Keratinocyte (primary cell): Measurements from ENCODE around the gene HSPG2. TPM values are rescaled to one million over a fixed set of nuclear protein-coding genes. Genes with fewer than 3 reads are reported as not detected.

Experiments used
- DNase-seq: peaks from one replicate; pipeline ENCODE4 v3.0.0-alpha.2; 2011; ENCODE audit warnings: low read depth, missing footprints, low spot score
- FAIRE-seq: peaks from 2 replicates; lab custom pipeline; 2011; peaks lifted over from hg19 to GRCh38; lab: Jason Lieb, UNC
- H2AFZ ChIP-seq: 2 replicates; pipeline ENCODE4 v1.6.0; 2012; ENCODE audit warnings: low read length, control low read depth, inconsistent platforms; ENCODE audit not compliant: control insufficient read depth
- H3K27ac ChIP-seq: 2 replicates; pipeline ENCODE4 v1.5.1; 2011; ENCODE audit warnings: low read length; ENCODE audit not compliant: control insufficient read depth, insufficient read depth
- H3K27me3 ChIP-seq: 3 replicates; pipeline ENCODE4 v1.6.0; 2011; ENCODE audit warnings: low read length; ENCODE audit not compliant: control insufficient read depth, insufficient read depth; ENCODE audit errors: extremely low read depth
- H3K36me3 ChIP-seq, 2 experiments: 2 replicates in 1 of 2; 3 replicates in 1 of 2; pipeline ENCODE4 v1.5.1; 2011; ENCODE audit warnings: low read length in 2 of 2, mild to moderate bottlenecking in 1 of 2; ENCODE audit not compliant: control insufficient read depth in 2 of 2, insufficient read depth in 2 of 2; ENCODE audit errors: extremely low read depth in 1 of 2
- H3K4me1 ChIP-seq: 3 replicates; pipeline ENCODE4 v1.5.1; 2011; ENCODE audit warnings: low read length; ENCODE audit not compliant: control insufficient read depth, insufficient read depth; ENCODE audit errors: extremely low read depth
- H3K4me2 ChIP-seq: 3 replicates; pipeline ENCODE4 v1.6.0; 2011; ENCODE audit warnings: low read depth, low read length; ENCODE audit not compliant: control insufficient read depth, insufficient read depth; ENCODE audit errors: extremely low read depth
- H3K4me3 ChIP-seq, 3 experiments: fragments of 200-600 bp in 1 of 3; sonication (generic) in 1 of 3; 2 replicates in 2 of 3; 3 replicates in 1 of 3; pipeline ENCODE4 v1.5.1; 2011 to 2016; ENCODE audit warnings: low read length in 3 of 3, mild to moderate bottlenecking in 3 of 3, control low read depth in 2 of 3, inconsistent platforms in 1 of 3, low read depth in 1 of 3, mixed read lengths in 1 of 3, mixed run types in 1 of 3, moderate library complexity in 1 of 3; ENCODE audit not compliant: control insufficient read depth in 2 of 3, insufficient read depth in 2 of 3; ENCODE audit errors: extremely low read depth in 1 of 3
- H3K79me2 ChIP-seq: 2 replicates; pipeline ENCODE4 v1.6.0; 2012; ENCODE audit warnings: low read length; ENCODE audit not compliant: control insufficient read depth, insufficient read depth
- H3K9ac ChIP-seq: 3 replicates; pipeline ENCODE4 v1.6.0; 2011; ENCODE audit warnings: low read length; ENCODE audit not compliant: control insufficient read depth, insufficient read depth; ENCODE audit errors: extremely low read depth
- H3K9me1 ChIP-seq: 3 replicates; pipeline ENCODE4 v1.6.0; 2011; ENCODE audit warnings: low read length; ENCODE audit not compliant: control insufficient read depth, insufficient read depth; ENCODE audit errors: extremely low read depth
- H3K9me3 ChIP-seq: 2 replicates; pipeline ENCODE4 v1.5.1; 2012; ENCODE audit warnings: low read depth, low read length; ENCODE audit not compliant: control insufficient read depth
- H4K20me1 ChIP-seq: 3 replicates; pipeline ENCODE4 v1.6.0; 2011; ENCODE audit warnings: low read length; ENCODE audit not compliant: control insufficient read depth, insufficient read depth; ENCODE audit errors: extremely low read depth
- EZH2 ChIP-seq: IDR thresholded peaks from one replicate; pipeline ENCODE4 v1.6.1; 2012; ENCODE audit warnings: inconsistent platforms, mild to moderate bottlenecking, low read length, moderate library complexity
- dilution Hi-C: fragments of 300-500 bp; cut with MboI; formaldehyde crosslinking; loops from one replicate; pipeline ENCODE4 v1.7.0; 2020; ENCODE audit warnings: low sequenced_read_pairs; ENCODE audit not compliant: extremely low pct_ligation_motif_present
- polyA plus RNA-seq, 5 experiments: library from polyadenylated mRNA; depleted of rRNA in 3 of 5; stranded (reverse) in 3 of 5; stranded (forward) in 1 of 5; unstranded in 1 of 5; fragments of >200 nt; gene quantifications; 1 replicate in 1 of 5; 2 replicates in 3 of 5; 3 replicates in 1 of 5; pipeline versions ENCODE4 v1.2.1 to v1.2.3, GENCODE V29; 2011 to 2012; ENCODE audit warnings: missing spikeins in 2 of 5, low read depth in 1 of 5, low replicate concordance in 1 of 5
- TF ChIP-seq, protein P1 (sequence below), 3 experiments: IDR thresholded peaks in 1 of 3; conservative IDR thresholded peaks in 1 of 3; optimal IDR thresholded peaks in 1 of 3; 2 replicates in 2 of 3; 3 replicates in 1 of 3; pipeline versions ENCODE3 to v1.5.1; 2011; ENCODE audit warnings: low read length in 3 of 3, mild to moderate bottlenecking in 3 of 3, moderate library complexity in 2 of 3, control low read depth in 1 of 3, inconsistent platforms in 1 of 3; ENCODE audit not compliant: insufficient read depth in 2 of 3; ENCODE audit errors: extremely low read depth in 1 of 3

The HSPG2 gene
- polyA plus RNA-seq, 1 donor (not counting 4 experiments of a cell fraction or from before 2014, with no cell fraction given): 9.0 TPM

DNA sequence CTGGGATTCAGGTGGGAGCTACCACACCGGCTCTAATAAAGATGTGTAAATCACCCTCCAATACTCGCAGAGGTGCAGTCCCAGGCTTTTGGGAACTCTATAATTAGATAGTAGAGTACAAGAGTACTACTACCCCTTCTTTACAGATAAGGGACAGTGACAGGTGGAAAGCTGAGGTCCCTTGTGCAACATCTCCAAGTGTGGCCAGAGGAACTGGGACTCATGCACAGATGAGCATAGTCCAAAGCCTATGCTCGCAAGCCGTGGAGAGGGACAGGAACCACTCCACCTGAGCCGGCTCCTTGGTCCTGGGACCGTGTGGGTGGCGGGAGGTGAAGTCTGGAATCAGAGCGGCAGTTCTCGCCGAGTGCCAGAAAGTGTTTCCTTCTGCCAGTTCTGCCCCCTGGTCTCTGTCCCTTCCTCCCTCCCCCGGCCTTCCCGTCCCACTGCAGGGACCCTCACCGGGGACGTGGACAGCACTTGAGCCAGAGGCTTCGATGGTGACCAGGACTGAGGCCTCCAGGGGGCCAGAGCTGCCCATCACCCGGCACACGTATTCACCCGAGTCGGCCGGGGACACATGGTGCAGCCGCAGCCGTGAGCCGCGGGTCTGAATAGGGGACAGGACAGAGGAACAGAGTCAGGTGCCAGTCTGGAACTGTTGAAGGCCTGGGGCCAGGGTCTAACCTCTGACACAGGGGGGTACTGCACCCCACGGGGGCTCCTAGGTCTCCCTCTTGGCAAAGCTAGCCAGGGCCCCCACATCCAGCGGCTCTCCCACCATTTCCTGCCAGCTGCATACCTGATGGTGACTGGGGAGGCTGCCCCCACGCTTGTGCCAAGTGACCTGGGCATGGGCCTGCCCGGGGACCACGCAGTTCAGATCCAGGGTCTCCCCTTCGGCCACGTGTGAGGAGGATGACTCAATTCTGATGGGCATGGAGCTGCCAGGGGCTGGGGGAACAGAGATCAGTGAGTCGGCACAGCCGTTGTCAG, 91.2 kb downstream of the HSPG2 start:
- H3K4me3 ChIP-seq: no peak overlapping the region
- H3K4me2 ChIP-seq: no peak overlapping the region
- no peaks in the 10 kb centered on the region for H3K9me1 ChIP-seq
- no peaks in the 10 kb centered on the region for H3K4me1 ChIP-seq
- H3K9me3 ChIP-seq: no peaks in the 10 kb centered on the region
- H3K27me3 ChIP-seq: no peaks in the 10 kb centered on the region
- peaks cover 37 to 61% of the 10 kb centered on the region in 2 experiments for H3K36me3 ChIP-seq
- H3K79me2 ChIP-seq: no peaks in the 10 kb centered on the region
- TF ChIP-seq, protein P1, sequence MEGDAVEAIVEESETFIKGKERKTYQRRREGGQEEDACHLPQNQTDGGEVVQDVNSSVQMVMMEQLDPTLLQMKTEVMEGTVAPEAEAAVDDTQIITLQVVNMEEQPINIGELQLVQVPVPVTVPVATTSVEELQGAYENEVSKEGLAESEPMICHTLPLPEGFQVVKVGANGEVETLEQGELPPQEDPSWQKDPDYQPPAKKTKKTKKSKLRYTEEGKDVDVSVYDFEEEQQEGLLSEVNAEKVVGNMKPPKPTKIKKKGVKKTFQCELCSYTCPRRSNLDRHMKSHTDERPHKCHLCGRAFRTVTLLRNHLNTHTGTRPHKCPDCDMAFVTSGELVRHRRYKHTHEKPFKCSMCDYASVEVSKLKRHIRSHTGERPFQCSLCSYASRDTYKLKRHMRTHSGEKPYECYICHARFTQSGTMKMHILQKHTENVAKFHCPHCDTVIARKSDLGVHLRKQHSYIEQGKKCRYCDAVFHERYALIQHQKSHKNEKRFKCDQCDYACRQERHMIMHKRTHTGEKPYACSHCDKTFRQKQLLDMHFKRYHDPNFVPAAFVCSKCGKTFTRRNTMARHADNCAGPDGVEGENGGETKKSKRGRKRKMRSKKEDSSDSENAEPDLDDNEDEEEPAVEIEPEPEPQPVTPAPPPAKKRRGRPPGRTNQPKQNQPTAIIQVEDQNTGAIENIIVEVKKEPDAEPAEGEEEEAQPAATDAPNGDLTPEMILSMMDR (optimal IDR thresholded peaks at IDR 0.05 in 1 of 3, IDR thresholded peaks at IDR 0.05 in 1 of 3, conservative IDR thresholded peaks at IDR 0.05 in 1 of 3; ENCODE audit: extremely low read depth in 1 of 3, insufficient read depth in 2 of 3, low read length in 3 of 3): no peak
- TF ChIP-seq EZH2: no peak
- FAIRE-seq: no peak
- dilution Hi-C loops: no loop called here
- no peak overlapping the region for H3K27ac ChIP-seq
- no peak overlapping the region for H3K9ac ChIP-seq
- H4K20me1 ChIP-seq: no peaks in the 10 kb centered on the region
- H2AFZ ChIP-seq: no peak overlapping the region
- DNase-seq: no peak

DNA sequence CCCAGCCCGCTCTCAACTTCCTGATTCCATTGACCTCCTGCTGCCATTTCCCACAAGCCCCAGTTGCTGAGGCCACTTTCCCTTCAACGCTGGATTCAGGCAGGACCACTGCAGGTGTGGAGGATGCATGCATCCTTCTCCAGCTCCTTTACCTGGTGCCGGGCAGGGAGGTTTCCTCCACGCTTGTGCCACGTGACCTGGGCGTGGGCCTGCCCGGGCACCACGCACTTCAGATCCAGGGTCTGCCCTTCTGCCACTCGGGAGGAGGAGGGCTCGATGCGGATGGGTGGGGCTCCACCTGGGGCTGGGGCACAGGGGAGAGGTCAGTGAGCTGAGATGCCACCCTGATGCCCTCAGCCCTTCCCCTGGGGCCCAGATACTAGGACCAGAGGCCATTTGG, 93.1 kb downstream of the HSPG2 start:
- FAIRE-seq: no peak
- Histone ChIP-seq H3K9me3 (no peaks in the 10 kb centered on the region), H3K9ac (no peak overlapping the region), H3K27me3 (no peaks in the 10 kb centered on the region), H4K20me1 (no peaks in the 10 kb centered on the region), H3K27ac (no peak overlapping the region), H3K79me2 (no peaks in the 10 kb centered on the region), H3K4me2 (no peak overlapping the region), H3K9me1 (no peaks in the 10 kb centered on the region), H2AFZ (no peak overlapping the region), H3K4me1 (no peaks in the 10 kb centered on the region), H3K36me3 (peaks cover 39 to 56% of the 10 kb centered on the region in 2 experiments), H3K4me3 (no peak overlapping the region)
- TF ChIP-seq, protein P1 (optimal IDR thresholded peaks at IDR 0.05 in 1 of 3, IDR thresholded peaks at IDR 0.05 in 1 of 3, conservative IDR thresholded peaks at IDR 0.05 in 1 of 3; ENCODE audit: extremely low read depth in 1 of 3, insufficient read depth in 2 of 3, low read length in 3 of 3): no peak
- TF ChIP-seq EZH2: no peak
- dilution Hi-C loops: no loop called here
- no peak for DNase-seq
